GM19240 (cell line): Measurements from ENCODE around the gene HDDC3.
A peak's percentile ranks its signal among the peaks of the same experiment; 100 is the strongest.

Experiments
- DNase-seq: peaks from one replicate; pipeline ENCODE4 v3.0.0; 2011; ENCODE audit warnings: low spot score; ENCODE audit not compliant: insufficient read length

The HDDC3 gene

DNA sequence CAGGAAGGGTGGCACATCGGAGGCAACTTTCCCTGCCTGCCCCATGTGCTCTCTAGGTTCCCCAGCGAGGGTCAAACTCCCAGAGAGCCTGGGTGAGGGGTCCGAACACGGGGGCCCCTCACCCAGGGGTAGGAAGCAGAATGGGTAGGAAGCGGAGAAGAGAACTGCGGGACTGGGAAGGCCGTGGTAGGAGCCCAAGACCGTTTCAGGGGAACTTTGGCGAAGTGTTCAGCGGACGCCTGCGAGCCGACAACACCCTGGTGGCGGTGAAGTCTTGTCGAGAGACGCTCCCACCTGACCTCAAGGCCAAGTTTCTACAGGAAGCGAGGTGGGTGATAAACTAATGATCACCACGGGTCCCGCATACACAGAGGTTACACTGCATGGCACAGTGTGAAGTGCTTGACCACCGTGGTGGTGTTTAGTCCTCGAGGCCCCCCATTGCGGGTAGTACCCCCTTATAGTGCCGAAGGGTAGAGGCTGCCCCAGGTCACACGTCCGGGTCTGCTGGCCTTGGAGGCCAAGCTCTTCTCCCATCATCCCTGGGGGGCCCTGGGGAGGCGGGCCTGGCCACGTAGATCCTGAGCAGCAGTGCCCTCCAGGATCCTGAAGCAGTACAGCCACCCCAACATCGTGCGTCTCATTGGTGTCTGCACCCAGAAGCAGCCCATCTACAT lies 39.7 kb downstream of the HDDC3 start:
- no peak for DNase-seq

DNA sequence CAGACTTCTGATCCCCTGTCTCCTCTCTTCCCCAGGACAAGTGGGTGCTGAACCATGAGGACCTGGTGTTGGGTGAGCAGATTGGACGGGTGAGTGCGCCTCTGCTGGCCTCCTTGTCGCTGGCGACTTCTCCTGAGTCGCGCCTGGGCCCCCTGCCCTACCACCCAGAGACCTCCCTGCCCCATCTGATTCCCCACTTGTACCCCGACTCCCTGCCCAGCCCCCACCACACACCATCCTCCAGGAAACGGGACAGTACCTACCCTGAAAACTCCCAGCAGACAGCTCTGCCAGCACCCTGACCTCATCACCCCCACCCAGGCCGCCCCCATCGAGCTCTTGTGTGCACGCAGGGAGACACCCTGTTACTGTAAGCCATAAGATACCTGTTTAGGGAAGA lies 40.3 kb downstream of the HDDC3 start:
- no peak for DNase-seq

- DNase-seq, result no peak
These were observed 40.9 kb downstream of the HDDC3 start for GRCh38 chr15:90891346-90891949.

- no peak for DNase-seq
These were observed 41.5 kb downstream of the HDDC3 start for GRCh38 chr15:90890839-90891238.

- no peak for DNase-seq
These were observed 42.5 kb downstream of the HDDC3 start for GRCh38 chr15:90889736-90890456.

DNA sequence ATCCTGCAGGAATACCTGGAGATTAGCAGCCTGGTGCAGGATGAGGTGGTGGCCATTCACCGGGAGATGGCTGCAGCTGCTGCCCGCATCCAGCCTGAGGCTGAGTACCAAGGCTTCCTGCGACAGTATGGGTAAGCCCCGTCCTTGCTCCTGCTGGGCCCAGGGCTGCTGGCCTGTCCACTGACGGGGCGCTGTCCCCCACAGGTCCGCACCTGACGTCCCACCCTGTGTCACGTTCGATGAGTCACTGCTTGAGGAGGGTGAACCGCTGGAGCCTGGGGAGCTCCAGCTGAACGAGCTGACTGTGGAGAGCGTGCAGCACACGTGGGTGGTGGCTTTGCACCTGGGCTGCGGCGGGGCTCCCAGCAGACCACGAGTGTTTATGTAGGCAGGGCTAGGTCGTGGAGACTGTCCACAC lies 43.0 kb downstream of the HDDC3 start:
- no peak for DNase-seq

GRCh38 chr15:90887037-90887481 lies 45.3 kb downstream of the HDDC3 start:
- no peak for DNase-seq

DNA sequence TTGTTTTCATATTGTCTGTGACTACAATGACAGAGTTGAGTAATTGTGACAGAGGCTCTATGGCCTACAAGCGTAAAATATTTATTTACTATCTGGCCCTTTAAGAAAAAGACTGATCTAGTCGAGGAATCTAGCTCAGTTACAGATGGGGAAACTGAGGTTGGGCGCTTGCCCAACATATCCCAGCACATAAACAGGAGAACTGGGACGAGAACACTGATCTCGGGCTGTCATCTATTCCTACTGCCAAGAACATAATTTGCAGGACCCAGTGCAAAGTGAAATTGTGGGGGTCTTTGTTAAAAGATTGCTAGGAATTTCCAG lies 46.1 kb downstream of the HDDC3 start:
- no peak for DNase-seq

DNA sequence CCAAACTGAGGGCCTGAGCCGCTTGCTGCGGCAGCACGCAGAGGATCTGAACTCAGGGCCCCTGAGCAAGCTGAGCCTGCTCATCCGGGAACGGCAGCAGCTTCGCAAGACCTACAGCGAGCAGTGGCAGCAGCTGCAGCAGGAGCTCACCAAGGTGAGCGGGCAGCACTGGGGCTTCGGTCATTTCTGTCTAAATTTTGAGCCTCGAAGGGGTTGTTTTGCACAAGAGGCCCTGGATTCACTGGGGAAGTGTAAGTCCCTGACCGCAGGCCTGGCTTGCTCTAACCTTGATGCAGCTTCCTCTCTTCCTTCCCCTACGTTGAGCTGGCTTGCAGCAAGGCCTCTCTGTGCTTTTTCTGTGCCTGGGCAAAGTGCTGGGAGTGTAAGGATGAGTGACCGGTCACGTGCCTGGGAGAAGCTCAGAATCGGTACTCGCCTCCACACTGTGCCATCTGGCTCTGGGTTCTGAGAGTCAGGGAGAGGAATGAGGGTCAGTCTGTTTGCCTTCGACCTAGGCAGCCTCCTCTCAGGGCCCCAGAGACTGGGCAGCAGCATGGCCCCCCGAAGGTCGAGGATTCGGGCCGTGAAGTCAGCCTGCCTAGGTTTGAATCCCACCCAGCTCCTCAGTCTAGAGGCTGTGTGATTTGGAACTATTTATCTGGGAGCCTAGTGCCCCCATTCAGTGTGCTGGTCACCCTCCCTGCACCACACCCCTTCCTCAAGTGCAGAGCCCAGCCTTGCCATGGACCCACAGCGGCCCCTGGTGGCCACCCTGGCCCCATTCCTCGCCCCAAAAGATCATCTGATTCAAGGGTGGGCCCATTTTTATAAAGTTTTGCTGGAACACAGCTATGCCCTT lies 46.7 kb downstream of the HDDC3 start:
- DNase-seq, result peak; percentile 56

DNA sequence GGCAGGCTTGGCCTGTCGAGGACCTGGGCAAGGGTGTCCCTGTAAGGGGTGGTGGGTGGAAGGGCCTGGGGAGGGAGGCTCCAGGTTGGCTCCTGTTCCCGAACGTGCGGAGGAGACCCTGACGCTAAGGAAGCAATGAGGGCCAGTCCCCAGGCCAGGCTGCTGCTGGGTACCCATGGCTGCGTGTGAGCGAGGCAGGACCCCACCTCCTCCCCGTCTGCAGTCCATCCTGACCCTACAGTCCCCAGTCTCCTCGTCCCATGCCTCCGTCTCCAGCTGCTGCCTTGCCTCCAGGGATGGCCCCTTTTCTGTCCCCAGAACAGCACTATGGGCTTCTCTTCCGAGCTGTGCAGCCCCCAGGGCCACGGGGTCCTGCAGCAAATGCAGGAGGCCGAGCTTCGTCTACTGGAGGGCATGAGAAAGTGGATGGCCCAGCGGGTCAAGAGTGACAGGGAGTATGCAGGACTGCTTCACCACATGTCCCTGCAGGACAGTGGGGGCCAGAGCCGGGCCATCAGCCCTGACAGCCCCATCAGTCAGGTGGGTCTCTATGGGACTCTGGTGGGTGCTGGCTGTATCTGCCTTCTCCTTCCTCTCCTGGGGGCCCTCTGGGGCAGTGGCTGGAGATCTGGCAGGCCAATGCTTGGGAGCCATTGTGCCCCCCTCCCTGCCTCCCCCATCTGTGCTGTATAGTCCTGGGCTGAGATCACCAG lies 47.5 kb downstream of the HDDC3 start:
- DNase-seq, result no peak

GRCh38 chr15:90883976-90884718 lies 48.2 kb downstream of the HDDC3 start, which contains the start of gene FES:
TSS of gene FES (plus strand) at chr15:90884504. CDS start at chr15:90885046, 542 bp downstream.
- no peak for DNase-seq

DNA sequence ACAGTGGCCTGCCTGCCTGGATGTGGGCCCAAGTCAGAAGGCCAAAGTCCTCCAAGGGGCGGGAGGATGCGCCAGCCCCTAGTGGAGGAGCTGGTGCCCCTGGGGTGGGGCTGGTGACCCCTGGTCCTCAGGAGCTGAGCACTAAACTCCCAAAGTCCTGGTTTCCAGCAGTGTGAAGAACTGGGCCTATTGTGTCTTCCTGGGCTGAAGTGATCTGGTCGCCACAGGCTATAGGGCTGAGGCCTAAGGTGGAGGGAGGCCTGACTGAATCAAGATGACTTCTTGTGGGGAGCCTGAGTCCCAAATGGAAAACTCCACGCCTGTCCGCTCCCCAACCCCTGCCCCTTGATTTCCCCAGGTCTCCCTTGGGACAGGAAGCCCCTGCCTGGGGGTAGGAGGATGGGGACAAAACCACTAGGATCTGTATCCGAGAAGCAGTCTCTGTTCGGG lies 48.8 kb downstream of the HDDC3 start:
- DNase-seq, result no peak

- no peak for DNase-seq
These were observed 49.4 kb downstream of the HDDC3 start for GRCh38 chr15:90882781-90883525.

- DNase-seq, result no peak
These were observed 50.2 kb downstream of the HDDC3 start for GRCh38 chr15:90881978-90882721.

DNA sequence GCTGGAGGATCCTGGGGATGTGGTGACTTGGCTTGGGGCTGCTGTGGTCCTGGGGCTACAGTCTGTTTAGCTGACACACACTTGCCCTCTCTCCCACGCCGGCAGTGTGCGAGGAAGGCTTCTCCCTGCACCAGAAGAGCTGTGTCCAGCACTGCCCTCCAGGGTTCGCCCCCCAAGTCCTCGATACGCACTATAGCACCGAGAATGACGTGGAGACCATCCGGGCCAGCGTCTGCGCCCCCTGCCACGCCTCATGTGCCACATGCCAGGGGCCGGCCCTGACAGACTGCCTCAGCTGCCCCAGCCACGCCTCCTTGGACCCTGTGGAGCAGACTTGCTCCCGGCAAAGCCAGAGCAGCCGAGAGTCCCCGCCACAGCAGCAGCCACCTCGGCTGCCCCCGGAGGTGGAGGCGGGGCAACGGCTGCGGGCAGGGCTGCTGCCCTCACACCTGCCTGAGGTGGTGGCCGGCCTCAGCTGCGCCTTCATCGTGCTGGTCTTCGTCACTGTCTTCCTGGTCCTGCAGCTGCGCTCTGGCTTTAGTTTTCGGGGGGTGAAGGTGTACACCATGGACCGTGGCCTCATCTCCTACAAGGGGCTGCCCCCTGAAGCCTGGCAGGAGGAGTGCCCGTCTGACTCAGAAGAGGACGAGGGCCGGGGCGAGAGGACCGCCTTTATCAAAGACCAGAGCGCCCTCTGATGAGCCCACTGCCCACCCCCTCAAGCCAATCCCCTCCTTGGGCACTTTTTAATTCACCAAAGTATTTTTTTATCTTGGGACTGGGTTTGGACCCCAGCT lies 51.0 kb downstream of the HDDC3 start:
- no peak for DNase-seq

DNA sequence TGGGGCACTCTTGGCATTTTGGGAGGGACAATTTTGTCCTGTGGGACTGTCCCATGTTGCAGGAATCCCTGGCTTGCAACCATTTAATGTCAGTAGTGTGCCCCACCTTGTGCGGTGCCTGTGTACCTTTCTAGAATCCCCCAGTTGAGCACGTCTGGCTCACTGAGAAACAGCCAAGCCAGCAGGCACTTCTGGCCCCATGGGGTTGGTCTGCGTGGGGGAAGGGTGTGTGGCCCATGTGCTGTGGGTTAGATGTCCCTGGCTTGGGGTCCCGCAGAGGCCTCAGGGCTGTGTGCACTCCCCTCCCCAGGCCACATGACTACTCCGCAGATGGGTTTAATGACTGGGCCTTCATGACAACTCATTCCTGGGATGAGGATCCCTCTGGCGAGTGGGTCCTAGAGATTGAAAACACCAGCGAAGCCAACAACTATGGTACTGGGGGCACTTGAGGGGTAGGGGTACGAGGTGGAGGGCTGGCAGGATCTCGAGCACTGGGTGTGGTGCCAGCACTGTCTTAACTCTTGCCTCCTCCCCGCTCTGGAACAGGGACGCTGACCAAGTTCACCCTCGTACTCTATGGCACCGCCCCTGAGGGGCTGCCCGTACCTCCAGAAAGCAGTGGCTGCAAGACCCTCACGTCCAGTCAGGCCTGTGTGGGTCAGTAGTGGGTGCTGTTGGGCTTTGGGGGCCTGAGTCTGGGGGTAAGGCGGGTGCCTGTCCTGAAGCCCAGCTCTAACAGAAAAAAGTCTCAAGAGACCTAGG lies 51.8 kb downstream of the HDDC3 start:
- DNase-seq, result no peak
